SW480 (cell line): ENCODE measurements around the gene ABCC8.

Experiments used
- DNase-seq: peaks from one replicate; pipeline ENCODE4 v3.0.0-alpha.2; 2016; ENCODE audit warnings: low spot score

The ABCC8 gene

DNA sequence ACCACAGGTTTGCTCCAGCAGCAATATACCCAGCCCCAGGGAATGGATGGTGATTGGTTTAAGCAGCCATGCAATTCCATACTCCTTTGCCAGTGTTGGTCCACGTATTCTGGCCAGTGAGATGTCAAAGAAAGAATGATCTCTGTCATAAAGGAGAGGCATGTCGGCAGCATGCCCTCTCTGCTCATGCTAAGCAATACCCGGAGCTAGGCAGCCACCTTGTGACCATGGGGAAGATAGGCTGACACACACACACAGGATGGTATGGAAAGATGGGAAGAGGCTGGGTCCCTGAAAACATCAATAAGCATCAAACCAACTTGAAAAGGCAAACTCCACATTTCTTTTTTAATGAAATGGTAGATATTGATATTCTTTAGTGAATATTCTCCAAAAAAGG lies 5.1 kb downstream of the ABCC8 start:
- no peak for DNase-seq

DNA sequence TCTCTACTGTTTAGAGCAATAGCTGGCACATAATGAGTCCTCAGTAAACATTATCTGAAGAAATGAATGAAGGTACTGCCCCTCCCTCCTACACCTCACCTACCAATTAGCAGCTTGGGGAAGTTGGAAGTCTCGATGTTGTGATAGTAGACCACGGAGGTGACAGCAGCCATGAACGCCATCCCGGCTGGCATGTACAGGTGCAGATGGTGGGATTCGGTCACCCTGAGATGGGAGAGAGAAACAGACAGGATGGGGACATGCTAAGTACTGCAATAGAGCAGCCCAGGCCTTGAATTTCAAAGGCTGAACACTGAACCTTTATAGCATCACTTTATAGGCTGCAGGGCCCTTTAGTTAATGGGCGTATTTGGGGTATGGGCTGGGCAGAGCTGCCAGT lies 6.6 kb downstream of the ABCC8 start:
- no peak for DNase-seq

DNA sequence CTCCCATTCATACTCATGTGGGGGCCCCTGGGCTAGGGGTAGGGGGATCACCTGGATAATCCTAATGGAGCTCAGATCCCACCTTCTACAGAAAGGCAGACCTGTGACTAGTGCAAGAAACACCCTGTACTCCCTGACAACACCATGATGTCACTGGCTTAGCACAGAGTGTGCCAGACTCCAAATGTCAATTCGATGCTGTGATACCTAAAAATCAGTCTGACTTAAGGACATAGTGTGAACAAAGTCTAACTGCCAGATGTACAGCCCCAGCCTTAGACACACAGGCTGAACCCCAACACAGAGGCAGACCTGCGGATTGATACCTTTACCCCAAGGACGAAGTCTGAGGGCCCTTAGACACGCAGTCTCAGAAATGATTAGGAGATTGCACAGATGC lies 8.5 kb downstream of the ABCC8 start:
- no peak for DNase-seq

DNA sequence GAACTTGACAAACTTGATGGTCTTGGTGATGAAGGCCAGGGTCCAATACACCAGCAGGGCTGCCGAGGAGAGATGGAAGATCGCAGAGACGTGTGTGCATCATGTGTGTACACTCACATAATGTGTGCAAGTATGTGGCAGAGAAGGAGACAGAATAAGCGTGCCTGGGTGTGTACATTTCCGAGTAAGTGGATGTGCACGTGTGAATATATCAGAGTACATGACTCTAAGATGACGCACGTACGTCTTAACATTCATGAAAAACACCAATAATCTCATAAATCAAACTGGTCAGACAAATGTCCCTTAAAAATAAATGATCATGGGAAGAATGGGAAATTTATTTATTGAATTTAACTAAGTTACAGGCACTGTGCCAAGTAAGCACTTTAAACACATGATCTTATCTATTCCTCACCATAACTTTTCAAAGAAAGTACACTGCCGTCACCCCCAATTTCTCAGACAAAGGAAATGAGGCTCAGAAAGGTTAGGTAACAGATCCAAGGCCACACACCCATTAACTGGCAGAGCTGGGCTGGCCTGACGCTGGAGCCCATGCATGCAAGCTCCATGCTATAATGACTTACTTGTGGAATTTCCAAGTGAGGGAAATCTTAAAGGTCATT lies 13.0 kb downstream of the ABCC8 start:
- DNase-seq = no peak

DNA sequence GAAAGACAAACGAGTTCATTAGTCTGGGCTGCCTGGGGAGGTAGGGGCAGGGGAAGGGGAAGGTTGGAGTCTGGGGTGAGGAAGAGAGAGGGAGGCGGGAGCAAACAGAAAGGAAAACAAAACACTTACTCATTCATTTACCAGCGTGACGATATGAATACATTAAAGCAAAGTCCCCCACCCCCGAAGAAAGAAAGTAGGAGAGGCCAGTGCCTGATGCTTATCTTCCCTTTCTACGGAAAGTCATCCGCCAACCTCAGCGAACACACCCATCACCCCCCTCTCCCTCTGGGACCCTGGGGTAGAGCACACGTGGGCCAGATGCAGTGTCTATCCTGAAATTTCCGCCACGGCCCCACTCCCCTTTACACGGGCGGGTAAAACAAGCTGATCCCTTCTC lies 13.7 kb downstream of the ABCC8 start:
- DNase-seq = no peak

DNA sequence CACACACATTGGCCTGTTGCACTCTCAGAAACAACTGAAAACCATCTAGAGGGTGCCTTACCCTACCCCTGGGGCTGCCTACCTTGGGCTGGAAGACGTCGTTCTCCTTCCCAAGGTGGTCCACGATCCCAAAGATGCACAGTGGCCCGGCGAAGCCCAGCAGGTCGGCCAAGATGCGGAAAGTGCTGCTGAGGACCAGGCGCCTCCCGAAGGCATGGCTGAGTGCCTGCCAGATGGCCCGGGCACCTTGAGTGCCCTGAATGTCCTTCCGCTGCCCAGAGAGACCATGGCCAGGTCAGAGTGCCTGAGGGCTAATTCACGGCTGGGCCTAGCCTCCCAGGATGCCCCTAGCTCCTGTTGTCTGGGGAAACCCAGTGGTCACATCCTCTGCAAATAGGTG lies 16.2 kb downstream of the ABCC8 start:
- DNase-seq = no peak

DNA sequence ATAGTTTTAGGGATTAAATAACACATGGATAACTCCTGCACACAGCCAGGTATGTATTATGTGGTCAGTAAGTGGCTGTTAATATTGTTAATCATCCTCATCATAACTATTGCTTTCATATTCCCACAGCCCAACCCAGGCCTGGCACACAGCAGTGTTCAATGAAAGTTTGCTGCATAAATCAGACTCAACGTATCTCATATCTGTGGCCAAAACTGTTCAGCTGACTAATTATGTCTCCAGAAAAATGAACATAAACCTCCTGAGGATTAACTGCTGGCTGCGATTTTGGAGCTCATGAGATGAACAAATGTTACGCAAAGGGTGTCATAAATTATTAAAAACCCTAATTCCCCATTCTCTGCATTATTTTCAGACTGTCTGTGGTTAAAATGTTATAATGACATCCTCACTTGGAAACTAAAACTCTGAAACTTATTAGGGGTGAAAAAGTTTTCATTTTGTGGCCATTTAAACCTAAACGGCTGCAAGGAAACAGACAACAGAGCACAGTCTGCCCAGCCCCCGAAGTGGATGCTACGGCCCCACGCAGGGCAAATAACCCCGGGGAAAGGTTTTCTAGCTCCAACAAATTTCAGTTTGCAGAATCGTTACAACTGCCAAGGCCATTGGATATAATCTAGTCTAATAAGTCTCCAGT lies 17.3 kb downstream of the ABCC8 start:
- no peak for DNase-seq

DNA sequence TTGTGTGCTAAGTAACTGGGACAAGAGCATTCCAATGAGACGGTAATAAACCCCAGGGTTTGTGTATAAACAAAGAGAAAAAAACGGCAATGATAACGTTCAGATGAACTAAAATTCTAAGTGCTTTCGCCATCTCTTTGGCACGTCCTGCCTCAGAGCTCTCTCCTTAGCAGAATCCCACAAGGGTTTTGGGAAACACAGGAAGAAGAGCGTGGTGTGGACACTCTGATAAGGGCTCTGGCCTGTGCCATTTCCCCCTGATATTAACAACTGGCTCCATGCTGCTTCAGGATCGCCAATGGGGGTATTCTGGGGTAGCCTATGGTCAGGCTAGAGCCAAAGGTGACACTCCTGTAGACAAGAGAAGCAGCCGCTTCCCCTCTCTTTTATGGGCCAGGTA lies 18.4 kb downstream of the ABCC8 start:
- DNase-seq = no peak

DNA sequence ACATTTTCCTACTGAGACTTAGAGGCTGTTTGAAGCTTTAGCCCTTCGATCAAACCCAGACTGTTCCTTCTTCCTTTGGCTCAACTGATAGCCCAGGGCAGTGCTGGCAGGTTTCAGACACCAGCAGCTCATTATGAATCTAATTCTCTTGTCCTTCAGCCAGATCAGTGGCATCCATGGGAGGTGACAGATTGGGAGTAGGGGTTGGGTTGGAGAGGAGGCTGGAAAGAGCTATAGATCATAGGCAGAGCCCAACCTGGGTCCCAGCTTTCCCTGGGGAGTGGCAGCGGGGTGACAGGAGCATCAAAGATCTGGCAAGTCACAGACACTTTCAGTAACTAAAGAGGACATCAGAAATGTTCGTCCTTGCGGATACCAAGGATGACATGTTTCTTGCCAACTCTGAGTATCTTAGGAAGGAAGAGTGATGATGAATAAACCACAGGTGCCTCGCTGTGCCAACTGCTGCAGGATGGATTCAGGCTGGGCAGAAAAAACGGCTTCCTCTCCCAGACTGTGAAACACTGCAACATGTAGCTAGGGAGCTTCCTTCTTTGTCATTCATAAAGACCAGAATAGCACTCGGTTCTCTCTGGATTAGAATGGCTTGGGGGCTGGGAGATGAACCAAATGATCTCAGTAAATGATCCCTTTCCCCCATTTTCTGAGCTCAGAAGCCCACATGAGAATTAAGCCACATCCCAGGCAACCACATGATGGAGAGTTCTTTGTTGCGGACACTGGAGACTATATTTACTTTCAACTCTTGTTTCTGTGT lies 19.1 kb downstream of the ABCC8 start:
- DNase-seq = no peak

DNA sequence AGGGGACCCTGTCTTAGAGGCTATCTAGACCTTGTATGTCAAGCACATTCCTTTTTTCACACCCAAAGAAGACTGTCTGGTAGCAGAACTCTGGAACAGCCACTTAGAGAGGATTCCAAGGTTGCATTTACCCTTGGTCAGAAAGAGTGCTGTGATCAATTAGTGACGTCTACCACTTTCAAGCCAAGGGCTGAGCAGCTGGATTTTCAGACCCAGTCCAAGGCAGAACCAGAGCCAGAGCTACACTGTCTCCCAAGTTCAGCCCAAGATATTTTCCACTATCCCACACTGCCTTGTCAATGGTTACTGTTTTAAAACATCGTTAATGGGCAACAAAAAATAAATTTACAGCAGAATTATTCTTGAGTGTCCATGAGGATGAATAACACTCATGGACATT lies 24.0 kb downstream of the ABCC8 start:
- DNase-seq = no peak

DNA sequence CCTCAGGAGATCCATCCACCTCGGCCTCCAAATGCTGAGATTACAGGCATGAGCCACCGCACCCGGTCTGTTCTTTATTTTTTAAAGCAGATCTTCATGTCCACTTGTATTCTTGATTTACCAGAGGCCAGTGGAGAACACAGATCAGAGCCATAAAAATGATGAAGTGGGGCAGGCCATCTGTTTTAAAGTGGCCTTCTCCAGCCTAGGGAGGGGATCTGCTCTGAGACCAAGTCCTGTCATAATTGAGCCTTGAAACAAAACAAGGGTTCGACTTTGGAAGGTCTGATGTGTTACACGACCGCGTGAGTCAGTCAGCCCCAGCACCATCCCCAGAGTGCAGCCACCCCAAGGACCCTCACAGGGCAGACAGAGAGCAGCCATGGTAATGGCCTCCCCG lies 27.5 kb downstream of the ABCC8 start:
- no peak for DNase-seq

DNA sequence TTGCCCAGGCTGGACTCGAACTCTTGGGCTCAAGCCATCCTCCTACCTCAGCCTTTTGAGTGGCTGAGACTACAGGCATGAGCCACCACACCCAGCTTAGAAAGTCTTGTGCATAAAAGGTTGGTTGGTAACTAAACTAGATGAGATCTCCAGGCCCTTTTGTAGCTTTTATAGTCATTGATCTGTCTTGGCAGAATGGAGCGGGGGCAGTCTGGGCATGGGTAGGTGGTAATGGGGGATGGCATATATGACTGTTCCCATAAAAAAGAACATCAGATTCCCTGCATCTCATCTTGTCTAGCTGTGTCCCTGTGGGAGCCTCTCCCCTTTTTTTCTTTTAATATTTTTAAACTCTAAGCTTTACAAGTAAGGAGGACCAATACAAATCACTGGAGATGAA lies 30.2 kb downstream of the ABCC8 start:
- no peak for DNase-seq

DNA sequence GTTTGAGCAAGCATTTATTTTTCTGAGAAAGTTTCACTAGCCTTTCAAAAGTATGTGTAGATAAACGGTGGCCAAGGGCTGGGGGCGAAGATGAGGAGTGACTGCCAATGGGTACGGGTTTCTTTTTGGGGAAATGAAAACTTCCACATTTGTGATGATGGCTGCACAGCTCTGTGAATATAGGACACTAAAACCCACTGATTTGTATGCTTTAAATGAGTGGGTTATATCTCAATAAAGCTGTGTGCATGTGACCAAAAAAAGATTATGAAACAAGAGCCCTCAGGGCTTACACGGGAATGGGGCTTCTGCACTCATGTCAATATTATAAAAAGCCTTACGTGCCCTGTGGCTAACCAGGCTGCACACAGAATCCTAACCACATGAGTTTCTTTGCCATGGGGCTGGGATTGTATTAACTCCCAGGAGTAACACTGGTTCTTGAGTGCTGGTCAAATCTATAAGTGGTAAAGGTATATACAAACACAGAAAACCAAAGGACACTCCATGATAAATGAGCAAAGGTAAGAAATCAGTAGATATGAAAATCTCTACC lies 31.3 kb downstream of the ABCC8 start:
- DNase-seq = no peak

DNA sequence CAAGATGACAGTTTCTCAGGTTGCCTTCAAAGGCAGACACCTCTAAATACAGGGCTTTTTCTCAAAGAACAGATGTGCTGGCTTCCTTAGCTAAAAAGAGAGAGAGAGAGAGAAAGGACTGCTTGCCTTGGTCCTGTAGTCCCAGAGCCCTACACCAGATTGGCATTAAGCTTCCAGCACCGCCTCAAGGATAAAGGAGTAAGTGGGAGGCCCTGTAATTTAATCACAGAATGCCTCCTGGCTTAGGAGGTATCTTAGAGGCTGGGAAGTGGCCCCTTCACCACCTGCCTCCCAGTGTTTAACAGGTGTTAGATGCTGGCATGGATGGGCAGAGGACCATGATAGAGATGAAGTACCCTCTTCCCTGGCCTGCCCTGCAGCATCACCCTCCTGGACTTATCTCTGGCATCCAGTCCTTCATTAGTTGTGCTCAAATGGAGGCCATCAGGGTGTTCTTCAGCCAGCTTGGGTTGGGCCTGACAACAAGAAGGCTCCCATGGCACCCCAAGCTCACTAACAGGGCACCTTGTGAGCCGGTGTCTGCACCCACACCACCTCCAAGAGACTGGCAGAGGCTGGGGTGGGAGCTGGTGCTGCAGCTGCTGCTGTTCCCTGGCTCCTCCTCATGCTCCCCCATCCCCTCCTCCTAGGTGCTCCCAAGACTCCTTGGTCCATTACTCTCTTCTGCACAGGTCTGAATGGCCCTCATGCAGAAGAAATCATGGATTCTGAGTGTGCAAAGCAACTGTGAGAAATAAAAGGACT lies 32.5 kb downstream of the ABCC8 start:
- no peak for DNase-seq

DNA sequence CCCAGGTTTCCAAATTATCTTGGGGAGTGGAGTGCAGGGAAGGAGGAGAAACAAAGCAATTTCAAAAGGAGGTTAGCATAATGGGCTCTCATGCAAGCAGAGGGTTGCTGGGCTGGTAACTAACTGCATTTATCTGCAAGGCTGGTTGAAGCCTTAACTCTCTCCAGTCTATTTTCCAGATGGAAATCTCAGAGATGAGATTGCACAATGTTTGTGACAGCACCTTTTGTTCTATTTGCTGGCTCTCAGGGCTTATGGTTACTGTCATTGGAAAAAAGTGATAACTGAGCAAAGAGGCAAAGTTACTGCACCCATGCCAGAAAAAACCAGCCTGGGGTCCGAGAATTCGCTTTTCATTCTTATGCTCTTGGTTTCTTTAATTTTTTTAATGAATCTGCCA lies 33.2 kb downstream of the ABCC8 start:
- DNase-seq = no peak

DNA sequence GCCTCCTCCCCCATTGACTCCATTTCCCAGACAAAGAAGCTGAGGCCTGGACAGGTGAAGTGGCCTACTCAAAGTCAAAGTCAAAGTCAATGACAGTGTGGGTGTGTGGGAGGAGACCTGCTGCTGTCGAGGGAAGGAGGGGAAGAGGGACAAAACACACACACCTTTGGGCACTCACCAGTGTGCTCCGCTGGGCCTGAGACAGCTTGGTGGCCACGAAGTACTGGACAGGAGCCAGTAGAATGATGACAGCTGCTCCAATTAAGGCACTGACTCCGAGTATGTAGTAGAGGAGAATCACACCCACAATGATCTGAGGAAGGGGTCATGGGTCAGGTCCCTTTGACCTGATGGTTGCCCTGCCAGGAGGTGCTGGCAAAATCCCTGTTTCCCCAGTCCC lies 33.6 kb downstream of the ABCC8 start:
- DNase-seq = no peak

DNA sequence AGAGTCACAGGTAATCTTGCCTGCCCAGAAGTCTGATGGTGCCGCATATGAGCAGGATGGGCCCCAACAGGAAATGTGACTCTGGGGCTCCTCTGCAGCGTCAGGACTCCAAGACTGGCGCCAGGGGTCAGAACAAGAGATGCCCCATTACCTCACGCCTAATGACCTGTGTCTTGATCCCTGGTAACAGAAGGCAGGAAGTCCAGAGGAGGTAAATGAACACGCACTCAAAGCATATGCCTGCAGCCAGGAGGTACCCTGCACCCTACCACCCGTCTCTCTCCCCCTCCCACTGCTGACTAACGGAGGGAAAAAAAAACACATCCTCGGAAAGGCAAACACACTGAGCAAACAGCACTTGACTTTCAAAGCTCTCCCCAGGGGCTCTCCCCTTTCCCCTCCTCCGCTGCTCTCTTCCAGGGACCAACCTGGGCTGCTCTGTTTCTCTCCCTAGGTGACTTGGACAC lies 37.3 kb downstream of the ABCC8 start:
- DNase-seq = no peak

DNA sequence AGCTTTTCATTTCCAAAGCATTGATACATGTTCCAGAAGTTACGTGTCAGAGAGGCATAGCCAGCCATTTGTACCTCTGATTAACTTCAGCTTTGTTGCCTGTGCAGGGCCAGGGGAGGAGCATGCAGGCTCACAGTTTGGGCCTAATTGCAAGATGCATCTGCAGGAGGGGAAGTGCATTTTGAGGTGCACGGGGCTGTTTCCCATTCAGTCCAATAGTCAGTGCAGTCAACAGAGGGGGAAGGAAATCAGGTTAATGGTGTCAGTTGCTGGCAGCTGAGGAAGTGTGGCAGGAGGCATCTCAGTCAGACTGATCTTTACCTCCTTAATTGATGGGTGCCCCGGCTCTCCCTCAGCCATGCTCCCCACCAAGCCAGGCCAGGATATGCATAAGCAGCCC lies 39.3 kb downstream of the ABCC8 start:
- no peak for DNase-seq

DNA sequence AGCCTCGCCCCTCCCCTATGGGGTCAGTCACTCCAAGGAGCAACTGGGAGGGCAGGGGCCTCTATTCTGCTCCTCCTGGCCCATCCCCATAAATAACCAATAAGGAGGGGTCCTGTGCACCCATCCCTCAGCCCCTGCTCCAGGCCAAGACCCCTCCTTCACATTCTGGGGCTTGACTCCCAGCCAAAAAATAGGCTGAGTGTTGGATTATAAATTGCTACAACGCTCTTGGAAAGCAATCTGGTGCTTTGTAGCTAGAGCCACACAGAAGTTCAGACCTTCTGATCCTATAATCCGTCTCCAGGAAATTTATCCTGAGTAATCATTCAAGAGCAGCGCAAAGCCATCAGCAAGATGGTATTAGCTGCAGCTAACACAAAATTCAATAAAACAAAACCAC lies 42.5 kb downstream of the ABCC8 start:
- no peak for DNase-seq

DNA sequence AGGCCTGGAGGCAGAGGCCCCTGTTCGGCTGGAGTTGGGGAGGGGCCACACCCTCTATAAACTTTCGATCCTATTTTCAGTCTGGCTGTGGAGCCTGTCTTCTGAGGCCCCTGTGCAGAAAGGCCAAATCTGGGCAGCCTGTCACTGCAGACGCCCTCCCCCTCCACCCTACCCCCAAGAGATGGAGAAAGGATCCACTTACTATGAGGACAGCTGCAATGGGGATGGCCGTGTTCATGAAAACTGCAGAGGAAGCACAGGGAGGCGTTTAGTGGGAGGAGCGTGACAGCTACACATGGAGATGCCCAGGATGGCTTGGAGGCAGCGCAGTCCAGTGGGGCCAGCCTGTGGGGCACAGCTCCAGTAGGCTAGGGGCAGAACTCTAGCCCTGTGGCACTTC lies 44.6 kb downstream of the ABCC8 start:
- DNase-seq = no peak

DNA sequence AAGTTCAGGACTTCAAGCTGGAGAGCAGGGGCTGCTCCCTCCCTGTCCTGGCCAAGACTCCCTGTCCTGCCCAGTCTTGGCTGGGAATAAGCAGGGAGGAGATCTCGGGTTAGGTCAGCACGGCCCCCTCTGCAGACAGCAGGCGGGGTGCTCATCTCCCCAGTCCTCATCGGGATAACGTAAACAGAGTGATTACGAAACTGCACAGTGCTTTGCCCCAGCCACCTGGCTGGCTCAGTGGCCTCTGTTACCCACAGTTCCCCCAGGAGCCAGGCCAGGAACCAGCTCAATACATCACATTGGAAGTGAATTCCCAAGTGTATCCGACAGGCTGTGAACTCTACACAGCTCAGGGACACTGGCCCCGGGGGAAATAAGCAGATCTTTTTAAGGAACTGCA lies 45.5 kb downstream of the ABCC8 start:
- no peak for DNase-seq

DNA sequence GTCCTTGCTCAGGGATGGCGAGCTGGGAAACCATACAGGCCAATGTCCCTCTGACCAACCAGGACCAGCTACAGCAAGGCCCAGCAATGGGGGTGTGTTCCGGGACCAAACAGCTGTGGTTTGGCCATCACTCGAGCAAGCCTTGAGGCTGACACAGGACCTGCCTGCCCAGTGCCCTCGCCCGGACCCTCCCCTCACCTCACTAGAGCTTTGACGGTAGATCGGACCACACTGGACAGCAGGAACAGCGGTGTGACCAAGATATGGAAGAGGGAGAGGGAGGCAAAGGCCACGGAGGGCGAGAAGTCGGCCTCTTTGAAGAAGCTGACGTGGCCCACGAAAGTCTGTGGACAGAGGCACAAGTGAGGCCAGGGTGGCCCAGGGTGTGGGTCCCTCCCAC lies 46.0 kb downstream of the ABCC8 start:
- DNase-seq = no peak
